ENCODE measurements around the gene SSPN.

The SSPN gene

GRCh38 chr12:26241080-26241479, 45.7 kb downstream of the SSPN start:
- in situ Hi-C loops (cut with HindIII; ENCODE audit: low sequenced_read_pairs): no loop called here
- no peak for DNase-seq (ENCODE audit: low read depth, low spot score)

GRCh38 chr12:26242683-26243082, 47.3 kb downstream of the SSPN start:
- H3K4me3 ChIP-seq (ENCODE audit: low read depth, low read length): no peak overlapping the region
- no peak for TF ChIP-seq CTCF (IDR thresholded peaks at IDR 0.05; ENCODE audit: low read depth, low read length)
- in situ Hi-C loops (cut with HindIII; ENCODE audit: low sequenced_read_pairs): no loop called here
- no peak for DNase-seq (ENCODE audit: low read depth, low spot score)

More at GRCh38 chr12:26241080-26241479, 45.7 kb downstream of the SSPN start:
- no peak for TF ChIP-seq CTCF (IDR thresholded peaks at IDR 0.05; ENCODE audit: low read depth, low read length)
- no peak overlapping the region for H3K4me3 ChIP-seq (ENCODE audit: low read depth, low read length)

DNA sequence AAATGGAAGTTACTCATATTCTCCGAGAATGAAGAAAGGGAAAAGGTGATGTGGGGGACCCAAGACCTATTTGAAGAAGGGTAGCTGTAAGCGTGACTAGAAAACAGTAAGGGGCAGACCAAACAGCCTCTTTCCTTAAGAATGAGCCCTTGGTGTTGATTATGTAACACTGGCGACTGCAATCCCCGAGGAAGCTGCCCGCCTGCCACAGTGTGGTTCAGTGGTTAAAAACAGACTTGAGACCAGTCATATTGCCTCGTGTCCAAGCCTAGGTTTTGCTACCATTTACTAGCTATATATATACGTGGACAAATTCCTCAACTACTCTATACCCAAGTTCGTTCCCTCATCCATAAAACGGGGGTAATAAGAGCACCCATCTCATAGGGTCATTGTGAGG, 49.1 kb downstream of the SSPN start:
- in situ Hi-C loops (cut with HindIII; ENCODE audit: low sequenced_read_pairs): no loop called here
- DNase-seq (ENCODE audit: low read depth, low spot score): no peak
- no peak overlapping the region for H3K4me3 ChIP-seq (ENCODE audit: low read depth, low read length)
- no peak for TF ChIP-seq CTCF (IDR thresholded peaks at IDR 0.05; ENCODE audit: low read depth, low read length)

- no peak for TF ChIP-seq CTCF (IDR thresholded peaks at IDR 0.05; ENCODE audit: low read depth, low read length)
- no peak for DNase-seq (ENCODE audit: low read depth, low spot score)
- in situ Hi-C loops (cut with HindIII; ENCODE audit: low sequenced_read_pairs): no loop called here
- no peak overlapping the region for H3K4me3 ChIP-seq (ENCODE audit: low read depth, low read length)
These were observed 50.0 kb downstream of the SSPN start for GRCh38 chr12:26245175-26245942.

DNA sequence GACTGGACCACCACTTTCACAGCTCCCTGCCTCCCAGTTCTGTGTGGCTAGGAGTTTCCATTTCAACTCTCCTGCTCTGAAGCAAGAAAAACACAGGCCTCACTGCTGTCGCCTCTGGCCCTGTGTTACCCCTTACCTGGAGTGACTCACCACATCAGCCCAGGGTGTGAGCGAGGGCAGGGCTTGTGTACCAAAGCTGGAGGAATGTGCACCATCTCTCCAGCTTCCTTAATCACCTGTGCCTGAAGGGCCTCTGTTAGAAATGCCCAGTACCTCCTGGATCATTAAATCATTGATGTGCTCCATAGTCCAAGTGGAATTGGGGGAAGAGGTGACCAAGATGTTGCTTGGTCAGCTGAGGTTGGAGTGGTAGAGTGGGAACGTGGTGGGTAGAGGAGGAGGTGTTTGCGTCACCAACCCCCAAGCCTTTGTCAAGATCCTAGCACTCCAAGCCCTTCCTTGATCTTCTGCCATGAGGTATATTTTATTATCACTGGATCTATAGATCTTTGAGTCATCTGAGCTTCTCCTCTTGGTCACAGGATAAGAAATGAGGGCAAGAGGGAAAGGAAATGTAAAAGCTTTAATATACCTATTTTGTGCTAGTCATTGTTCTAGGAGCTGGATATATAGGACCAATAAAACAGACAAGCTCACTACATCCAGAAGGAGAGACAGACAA, 51.3 kb downstream of the SSPN start:
- TF ChIP-seq CTCF (IDR thresholded peaks at IDR 0.05; ENCODE audit: low read depth, low read length): no peak
- DNase-seq (ENCODE audit: low read depth, low spot score): no peak
- no peak overlapping the region for H3K4me3 ChIP-seq (ENCODE audit: low read depth, low read length)
- in situ Hi-C loops (cut with HindIII; ENCODE audit: low sequenced_read_pairs): no loop called here

GRCh38 chr12:26247873-26248272, 52.5 kb downstream of the SSPN start:
- no peak for DNase-seq (ENCODE audit: low read depth, low spot score)
- TF ChIP-seq CTCF (IDR thresholded peaks at IDR 0.05; ENCODE audit: low read depth, low read length): no peak
- H3K4me3 ChIP-seq (ENCODE audit: low read depth, low read length): no peak overlapping the region
- in situ Hi-C loops (cut with HindIII; ENCODE audit: low sequenced_read_pairs): no loop called here
